K562 (cell line): ENCODE measurements around the gene GPR4. TPM values are rescaled to one million over a fixed set of nuclear protein-coding genes. Genes with fewer than 3 reads are reported as not detected.
A peak's percentile ranks its signal among the peaks of the same experiment; 100 is the strongest.

Source experiments
- ATAC-seq: fragments of 200-7000 bp; cut with Tn5 transposase; 3 replicates; pipeline ENCODE4 v1.9.1; 2020; ENCODE audit warnings: moderate library complexity
- BruUV-seq: library from RNA; stranded (reverse); fragments of 400-500 nt; replicated peaks from 2 replicates; lab custom pipeline; 2021; lab: Mats Ljungman, UMichigan
- CTCF ChIA-PET: fragments of 300-600 bp; formaldehyde crosslinking; extraction: SDS; loops from one replicate; lab custom pipeline; 2021; ENCODE audit warnings: low intra/inter-chr PET ratio; lab: Yijun Ruan, JAX
- POLR2A ChIA-PET: fragments of 300-600, 350-650 bp; sonication (Branson Sonifier 250); formaldehyde crosslinking; extraction: SDS; loops from one replicate; lab custom pipeline; 2021; ENCODE audit warnings: antibody characterized with exemption, inconsistent platforms; lab: Yijun Ruan, JAX
- DNase-seq, 4 experiments: peaks; one replicate each; pipeline versions ENCODE4 v3.0.0 to v3.0.0-alpha.2; 2011 to 2018; ENCODE audit warnings: low spot score in 3 of 4, mixed read lengths in 3 of 4; ENCODE audit errors: extremely low read depth in 1 of 4
- FAIRE-seq: peaks from 2 replicates; lab custom pipeline; 2011; peaks lifted over from hg19 to GRCh38; lab: Jason Lieb, UNC
- H2AFZ ChIP-seq: 2 replicates; pipeline ENCODE4 v1.6.0; 2011; ENCODE audit warnings: low read depth, low read length, control low read depth, inconsistent platforms
- H3K27ac ChIP-seq: fragments of 200-600 bp; 3 replicates; pipeline ENCODE4 v1.8.0; 2011; ENCODE audit warnings: low read depth, mild to moderate bottlenecking, control low read depth, inconsistent platforms, low read length, moderate library complexity, mixed read lengths; ENCODE audit errors: extremely low read depth
- H3K27me3 ChIP-seq, 2 experiments: fragments of 300-600 bp in 1 of 2; 2 replicates in 1 of 2; 3 replicates in 1 of 2; pipeline versions ENCODE4 v1.6.0 to v1.8.0; 2011; ENCODE audit warnings: inconsistent platforms in 2 of 2, low read length in 2 of 2, mild to moderate bottlenecking in 1 of 2, mixed read lengths in 1 of 2, moderate library complexity in 1 of 2; ENCODE audit not compliant: control insufficient read depth in 2 of 2, insufficient read depth in 2 of 2
- H3K36me3 ChIP-seq: fragments of 300-600 bp; 3 replicates; pipeline ENCODE4 v1.8.0; 2011; ENCODE audit warnings: mild to moderate bottlenecking, low read length, inconsistent platforms; ENCODE audit not compliant: control insufficient read depth, insufficient read depth
- H3K4me1 ChIP-seq, 2 experiments: fragments of 200-600 bp in 1 of 2; replicated peaks in 1 of 2; 2 replicates in 1 of 2; 3 replicates in 1 of 2; pipeline versions ENCODE4 v1.5.1 to v1.8.0; 2011; ENCODE audit warnings: inconsistent platforms in 2 of 2, low read length in 2 of 2, mild to moderate bottlenecking in 1 of 2, mixed read lengths in 1 of 2, moderate library complexity in 1 of 2; ENCODE audit not compliant: control insufficient read depth in 2 of 2, insufficient read depth in 2 of 2
- H3K4me2 ChIP-seq: 2 replicates; pipeline ENCODE4 v1.6.1; 2011; ENCODE audit warnings: low read length, control low read depth, inconsistent platforms, mixed read lengths; ENCODE audit not compliant: insufficient read depth
- H3K4me3 ChIP-seq: fragments of 200-600 bp; sonication (generic), shearing (Covaris generic); 2 replicates; pipeline ENCODE4 v1.5.1; 2016; ENCODE audit warnings: control low read depth, inconsistent platforms
- H3K79me2 ChIP-seq: fragments of 200-600 bp; 3 replicates; pipeline ENCODE4 v1.8.0; 2011; ENCODE audit warnings: low read length, inconsistent platforms; ENCODE audit not compliant: control insufficient read depth, insufficient read depth
- H3K9ac ChIP-seq, 2 experiments: 2 replicates each; pipeline versions ENCODE4 v1.6.0 to v1.6.1; 2011; ENCODE audit warnings: low read depth in 2 of 2, low read length in 2 of 2, control low read depth in 1 of 2, inconsistent platforms in 1 of 2, mild to moderate bottlenecking in 1 of 2, mixed read lengths in 1 of 2; ENCODE audit not compliant: insufficient read depth in 1 of 2
- H3K9me1 ChIP-seq: one replicate; pipeline ENCODE4 v1.6.0; 2011; ENCODE audit warnings: inconsistent platforms, mild to moderate bottlenecking, low read length, moderate library complexity; ENCODE audit not compliant: control insufficient read depth, insufficient read depth
- H3K9me3 ChIP-seq: replicated peaks from 2 replicates; pipeline ENCODE4 v1.5.1; 2011; ENCODE audit warnings: low read depth, low read length, inconsistent platforms; ENCODE audit not compliant: control insufficient read depth, insufficient read depth
- H4K20me1 ChIP-seq: replicated peaks from 2 replicates; pipeline ENCODE4 v1.6.1; 2011; ENCODE audit warnings: low read length, inconsistent platforms, mixed read lengths; ENCODE audit not compliant: control insufficient read depth, insufficient read depth
- C11orf30 ChIP-seq: fragments of 450-650 bp; IDR thresholded peaks from 2 replicates; pipeline ENCODE4 v1.6.1; 2016; ENCODE audit warnings: low read depth, mild to moderate bottlenecking
- CTCFL ChIP-seq: IDR thresholded peaks from 2 replicates; pipeline ENCODE4 v1.6.1; 2011; ENCODE audit warnings: borderline replicate concordance, low read depth, mild to moderate bottlenecking, moderate library complexity, low read length; ENCODE audit not compliant: insufficient read depth, poor library complexity, severe bottlenecking
- EP300 ChIP-seq: IDR thresholded peaks from 2 replicates; pipeline ENCODE4 v1.6.1; 2012; ENCODE audit warnings: low read length, improper control_type of control experiment
- KAT8 ChIP-seq: fragments of 450-650 bp; IDR thresholded peaks from 2 replicates; pipeline ENCODE4 v1.6.1; 2016; ENCODE audit warnings: low read depth, mild to moderate bottlenecking
- MAFF ChIP-seq: IDR thresholded peaks from 2 replicates; pipeline ENCODE4 v1.6.1; 2012; ENCODE audit warnings: low read length, improper control_type of control experiment
- MAFK ChIP-seq: IDR thresholded peaks from 2 replicates; pipeline ENCODE4 v1.6.1; 2011; ENCODE audit warnings: low read length, improper control_type of control experiment
- NCOA6 ChIP-seq: fragments of 450-650 bp; IDR thresholded peaks from 2 replicates; pipeline ENCODE4 v1.6.1; 2017; ENCODE audit warnings: mild to moderate bottlenecking
- NR0B1 ChIP-seq: fragments of 450-650 bp; IDR thresholded peaks from one replicate; pipeline ENCODE4 v1.6.1; 2018; ENCODE audit warnings: mild to moderate bottlenecking, moderate library complexity; ENCODE audit not compliant: partially characterized antibody
- PPARD ChIP-seq: fragments of 250-450 bp; sonication (Bioruptor Pico); IDR thresholded peaks from 2 replicates; pipeline ENCODE4 v1.8.0; 2022; ENCODE audit warnings: inconsistent platforms, mild to moderate bottlenecking, moderate library complexity
- PTRF ChIP-seq: fragments of 450-650 bp; IDR thresholded peaks from 2 replicates; pipeline ENCODE4 v1.6.1; 2016; ENCODE audit warnings: mild to moderate bottlenecking, missing genetic modification characterization, missing compliant biosample characterization
- SIRT6 ChIP-seq: IDR thresholded peaks from one replicate; pipeline ENCODE4 v1.6.1; 2012; ENCODE audit warnings: low read depth, mild to moderate bottlenecking, control low read depth, inconsistent platforms, low read length, moderate library complexity
- STAT5B ChIP-seq: fragments of 250-450 bp; sonication (Bioruptor Pico); IDR thresholded peaks from 2 replicates; pipeline ENCODE4 v1.8.0; 2021; ENCODE audit warnings: mild to moderate bottlenecking, inconsistent platforms
- THAP12 ChIP-seq: fragments of 250-450 bp; sonication (Bioruptor Pico); IDR thresholded peaks from 2 replicates; pipeline ENCODE4 v1.9.0; 2021; ENCODE audit warnings: mild to moderate bottlenecking, inconsistent platforms
- ZBTB43 ChIP-seq: sonication (generic); formaldehyde crosslinking; IDR thresholded peaks from 2 replicates; pipeline ENCODE4 v1.8.0; 2023; ENCODE audit warnings: mild to moderate bottlenecking, missing genetic modification reagents
- ZNF316 ChIP-seq: fragments of 450-650 bp; IDR thresholded peaks from 2 replicates; pipeline ENCODE4 v1.6.1; 2016
- ZNF551 ChIP-seq: fragments of 250-450 bp; sonication (Bioruptor Pico); IDR thresholded peaks from 2 replicates; pipeline ENCODE4 v1.5.0; 2021; ENCODE audit warnings: mild to moderate bottlenecking, moderate library complexity
- ZNF699 ChIP-seq: fragments of 250-450 bp; sonication (Bioruptor Pico); IDR thresholded peaks from 2 replicates; pipeline ENCODE4 v1.8.0; 2021; ENCODE audit warnings: mild to moderate bottlenecking, moderate library complexity; ENCODE audit not compliant: insufficient replicate concordance
- WGBS: fragments of 100-300 bp; shearing (Covaris generic); methylation state at CpG from one replicate; pipeline ENCODE4 v1.1.6; 2016; ENCODE audit warnings: low coverage, mixed read lengths; ENCODE audit not compliant: insufficient coverage; ENCODE audit errors: missing lambda C conversion rate; 5-methylcytosine and 5-hydroxymethylcytosine counted together
- in situ Hi-C: fragments of 300-500 bp; cut with MboI; formaldehyde crosslinking; loops from 4 replicates; pipeline ENCODE4 v1.15.0; 2018; ENCODE audit warnings: inconsistent platforms, mixed read lengths
- intact Hi-C: fragments of 100-400 bp; cut with micrococcal nuclease; formaldehyde crosslinking; loops from 2 replicates; pipeline ENCODE4 v1.14.2; 2022
- polyA plus RNA-seq, 8 experiments: library from polyadenylated mRNA; depleted of rRNA in 4 of 8; stranded (reverse) in 5 of 8; unstranded in 3 of 8; fragments of >200 nt; fragmentation: Nextera tagmentation in 2 of 8; fragmentation: Illumina TruSeq in 1 of 8; extraction: Ambion mirVana in 2 of 8; extraction: Trizol in 1 of 8; gene quantifications; 2 replicates each; pipeline versions ENCODE4 v1.2.1 to v1.2.3, GENCODE V29; 2011 to 2014; ENCODE audit warnings: inconsistent platforms in 1 of 8, missing spikeins in 1 of 8
- total RNA-seq, 7 experiments: library from RNA; depleted of rRNA in 6 of 7; stranded (reverse); fragments of >200 nt in 6 of 7; fragmentation: Illumina TruSeq in 2 of 7; extraction: Trizol in 2 of 7; gene quantifications; 2 replicates each; pipeline versions ENCODE4 v1.2.1 to v1.2.3, GENCODE V29; 2011 to 2021; ENCODE audit warnings: low replicate concordance in 1 of 7

Gene GPR4
- total and polyA plus RNA-seq, 9 of the 15 experiments (the other 6 are each of a cell fraction or from before 2014, with no cell fraction given): 0.03 to 0.09 (median 0.04) TPM; not detected in 5

GRCh38 chr19:45630463-45630862, 28.5 kb upstream of the GPR4 start:
- Histone ChIP-seq H3K27ac (no peak overlapping the region), H3K36me3 (peaks cover 41% of the 10 kb centered on the region; the same call in 2 of the 3 replicates), H3K9ac (no peak overlapping the region), H3K9me3 (no peaks in the 10 kb centered on the region), H3K4me1 (peaks cover 7 to 18% of the 10 kb centered on the region in 2 experiments), H3K4me3 (no peak overlapping the region), H3K79me2 (no peaks in the 10 kb centered on the region), H3K4me2 (no peak overlapping the region), H2AFZ (no peak overlapping the region), H3K9me1 (no peaks in the 10 kb centered on the region), H3K27me3 (no peaks in the 10 kb centered on the region; a peak in 1 of 5 replicates), H4K20me1 (no peaks in the 10 kb centered on the region; the same call in 1 of the 2 replicates)
- CTCF ChIA-PET: no interaction called here
- POLR2A ChIA-PET: interaction anchor here (0.6 to 1.7 kb wide), 5 partner anchors 10 to 41 kb away, joined by 3 to 4 read pairs (median 3); no protein-coding TSS in a partner anchor
- no peak for ATAC-seq
- BruUV-seq: no TSS peak
- WGBS: 71% methylated on average over 1 of the region's 2 CpGs
- no peak for DNase-seq
- no peak for FAIRE-seq
- in situ Hi-C loops (no loop called here), intact Hi-C loops (no loop called here)
- TF ChIP-seq THAP12: no peak
- TF ChIP-seq NCOA6: no peak
- TF ChIP-seq SIRT6: no peak
- TF ChIP-seq NR0B1: no peak
- no peak for TF ChIP-seq KAT8
- TF ChIP-seq ZBTB43 (CRISPR knock-in tag): no peak
- peak; percentile 77 for TF ChIP-seq ZNF316
- peak; percentile 38; the same call in 1 of the 2 replicates for TF ChIP-seq MAFF
- no peak for TF ChIP-seq ZNF551
- TF ChIP-seq CTCFL: no peak
- TF ChIP-seq C11orf30: peak; percentile 54; the same call in 1 of the 2 replicates
- TF ChIP-seq PPARD (CRISPR knock-in tag): no peak
- no peak for TF ChIP-seq STAT5B (CRISPR knock-in tag)
- TF ChIP-seq EP300: no peak
- peak; percentile 21; the same call in 1 of the 2 replicates for TF ChIP-seq MAFK
- TF ChIP-seq PTRF (tag): no peak
- TF ChIP-seq ZNF699 (CRISPR knock-in tag): no peak
